ENCODE data around the gene BCL7A.
"Not testable (repeated sequence)": the region's sequence is repeated elsewhere in the genome, so short reads cannot be mapped to it uniquely, and the experiment has no call there.

BCL7A gene

DNA sequence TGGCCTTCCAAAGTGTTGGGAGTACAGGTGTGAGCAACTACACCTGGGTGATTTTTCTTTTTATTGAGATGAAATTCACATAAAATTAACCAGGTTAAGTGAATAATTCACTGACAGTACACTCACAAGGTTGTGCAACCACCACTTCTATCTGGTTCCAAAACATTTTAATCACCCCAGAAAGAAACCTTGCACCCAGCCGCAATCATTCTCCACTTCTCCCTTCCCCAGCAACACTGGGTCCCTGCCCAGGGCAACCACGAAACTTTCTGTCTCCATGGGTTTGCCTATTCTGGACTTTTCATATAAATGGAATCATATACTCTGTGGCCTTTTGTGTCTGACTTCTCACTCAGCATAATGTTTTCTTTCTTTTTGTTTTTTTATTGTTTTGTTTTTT is 30.6 kb downstream of the BCL7A start:
- DNase-seq (ENCODE audit: low read depth in 2 of 2), result no peak

DNA sequence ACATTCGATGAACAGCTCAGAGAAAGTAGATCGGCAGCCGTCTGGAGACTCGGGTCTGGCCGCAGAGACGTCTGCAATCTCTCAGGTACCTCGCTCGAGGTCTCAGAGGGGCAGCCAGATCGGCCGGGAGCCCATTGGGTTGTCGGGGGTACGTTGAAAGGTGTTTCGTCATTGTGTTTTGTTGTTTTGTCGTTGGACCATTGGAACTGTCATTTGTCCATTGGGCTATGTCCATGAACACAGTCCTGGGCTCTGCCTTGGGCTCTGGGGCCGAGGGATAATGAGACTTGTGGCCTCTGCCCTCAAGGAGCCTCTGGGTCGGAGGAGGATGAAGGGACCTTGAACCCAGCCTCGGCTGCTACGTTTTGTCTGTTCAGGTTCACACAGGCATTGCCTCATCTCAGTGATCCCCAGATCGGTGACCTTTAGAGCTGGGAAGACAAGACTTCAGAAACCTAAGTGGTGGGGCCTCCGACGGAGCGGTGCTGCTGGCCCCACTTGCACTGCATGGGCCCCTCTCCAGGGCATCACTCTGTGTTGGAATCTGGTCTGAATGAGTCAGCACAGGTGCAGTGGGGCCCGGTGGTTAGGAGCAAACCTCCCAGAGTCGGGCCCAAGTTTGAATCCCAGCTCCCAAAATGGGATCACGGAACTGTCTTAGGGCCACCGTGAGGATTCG is 33.3 kb downstream of the BCL7A start:
- no peak for DNase-seq (ENCODE audit: low read depth in 2 of 2)

DNA sequence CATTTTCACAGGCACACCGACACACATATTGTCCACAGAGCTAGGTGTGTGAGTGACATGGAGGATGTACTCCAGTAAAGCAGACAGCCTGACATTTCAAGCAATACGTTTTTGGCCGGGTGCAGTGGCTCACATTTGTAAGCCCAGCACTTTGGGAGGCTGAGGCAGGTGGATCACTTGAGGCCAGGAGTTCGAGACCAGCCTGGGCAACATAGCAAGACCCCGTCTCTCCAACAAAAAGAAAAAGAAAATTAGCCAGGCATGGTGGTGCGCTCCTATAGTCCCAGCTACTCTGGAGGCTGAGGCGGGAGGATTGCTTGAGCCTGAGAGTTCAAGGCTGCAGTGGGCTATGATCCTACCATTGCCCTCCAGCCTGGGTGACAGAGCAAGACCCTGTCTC is 34.7 kb downstream of the BCL7A start:
- DNase-seq (ENCODE audit: low read depth in 2 of 2), result not testable (repeated sequence)

DNA sequence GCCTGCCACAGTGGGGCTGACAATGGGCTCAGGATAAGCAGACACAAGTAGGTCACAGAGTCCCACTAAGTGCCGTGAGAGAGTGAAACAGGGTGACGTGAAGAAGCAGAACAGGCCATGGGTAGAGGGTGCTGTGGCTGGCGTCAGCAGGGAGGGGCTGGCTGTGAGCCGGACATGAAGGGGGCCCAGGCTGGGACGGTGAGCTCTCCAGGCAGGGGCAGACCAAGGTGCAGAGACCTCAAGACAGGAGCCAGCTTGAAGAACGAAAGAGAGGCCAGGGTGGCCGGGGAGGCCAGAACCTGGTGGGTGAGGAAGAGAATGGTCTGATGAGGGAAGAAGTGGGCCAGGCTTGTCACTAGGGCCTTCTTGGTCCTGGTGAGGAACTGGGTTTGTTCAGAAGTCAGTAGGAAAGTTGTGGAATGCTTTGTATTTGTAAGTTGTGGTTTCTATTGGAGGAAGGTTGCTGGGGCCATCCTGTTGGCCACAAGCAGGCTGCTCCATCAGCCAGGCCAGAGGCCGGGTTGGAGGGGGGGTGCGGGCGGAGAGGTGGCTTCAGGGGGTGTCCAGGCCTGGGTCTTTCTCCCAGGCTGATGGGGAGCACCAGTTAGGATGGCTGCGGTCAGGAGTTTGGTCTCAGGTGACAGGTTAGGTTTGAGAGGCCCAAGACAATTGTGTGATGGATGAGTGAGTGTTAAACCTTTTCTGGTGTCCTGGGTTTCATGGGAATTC is 35.5 kb downstream of the BCL7A start:
- DNase-seq (ENCODE audit: low read depth in 2 of 2), result no peak

DNA sequence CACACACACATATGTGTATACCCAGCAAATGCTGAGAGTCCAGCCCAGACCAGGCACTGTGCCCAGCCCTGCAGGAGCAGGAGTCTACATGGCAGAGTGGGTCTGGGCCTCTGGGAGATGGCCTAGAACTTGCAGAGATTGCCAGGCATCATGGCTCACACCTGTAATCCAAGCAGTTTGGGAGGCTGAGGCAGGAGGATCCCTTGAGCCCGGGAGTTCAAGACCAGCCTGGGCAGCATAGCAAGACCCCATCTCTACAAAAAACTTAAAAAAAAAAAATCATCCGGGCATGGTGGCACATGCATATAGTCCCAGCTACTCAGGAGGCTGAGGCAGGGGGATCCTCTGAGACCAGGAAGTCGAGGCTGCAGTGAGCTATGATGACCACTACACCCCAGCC is 36.1 kb downstream of the BCL7A start:
- DNase-seq (ENCODE audit: low read depth in 2 of 2), result no peak

DNA sequence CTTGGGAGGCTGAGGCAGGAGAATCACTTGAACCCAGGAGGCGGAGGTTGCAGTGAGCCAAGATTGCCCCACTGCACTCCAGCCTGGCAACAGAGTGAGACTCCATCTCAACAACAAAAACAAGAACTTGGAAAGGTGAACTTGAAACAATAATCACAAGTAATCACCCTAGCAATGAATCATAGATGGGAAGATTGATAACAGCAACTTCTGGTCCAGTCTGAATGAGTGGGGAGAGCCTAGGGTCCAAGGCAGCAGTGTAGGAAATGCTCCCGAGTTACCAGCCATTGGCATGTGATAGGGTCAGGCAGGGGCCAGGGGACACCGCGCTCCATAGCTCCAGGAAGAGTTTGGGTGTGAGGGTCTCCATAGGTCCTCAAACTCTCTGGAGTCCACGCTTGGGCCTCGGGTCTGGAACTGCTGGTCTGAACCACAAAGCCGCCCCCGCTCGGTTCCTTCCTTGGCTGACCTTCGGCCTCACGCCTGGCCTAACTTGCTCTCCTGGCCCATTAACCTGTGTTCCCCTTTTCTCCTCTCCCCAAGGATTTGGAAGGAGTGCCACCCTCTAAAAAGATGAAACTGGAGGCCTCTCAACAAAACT is 37.0 kb downstream of the BCL7A start:
- DNase-seq (ENCODE audit: low read depth in 2 of 2), result no peak

DNA sequence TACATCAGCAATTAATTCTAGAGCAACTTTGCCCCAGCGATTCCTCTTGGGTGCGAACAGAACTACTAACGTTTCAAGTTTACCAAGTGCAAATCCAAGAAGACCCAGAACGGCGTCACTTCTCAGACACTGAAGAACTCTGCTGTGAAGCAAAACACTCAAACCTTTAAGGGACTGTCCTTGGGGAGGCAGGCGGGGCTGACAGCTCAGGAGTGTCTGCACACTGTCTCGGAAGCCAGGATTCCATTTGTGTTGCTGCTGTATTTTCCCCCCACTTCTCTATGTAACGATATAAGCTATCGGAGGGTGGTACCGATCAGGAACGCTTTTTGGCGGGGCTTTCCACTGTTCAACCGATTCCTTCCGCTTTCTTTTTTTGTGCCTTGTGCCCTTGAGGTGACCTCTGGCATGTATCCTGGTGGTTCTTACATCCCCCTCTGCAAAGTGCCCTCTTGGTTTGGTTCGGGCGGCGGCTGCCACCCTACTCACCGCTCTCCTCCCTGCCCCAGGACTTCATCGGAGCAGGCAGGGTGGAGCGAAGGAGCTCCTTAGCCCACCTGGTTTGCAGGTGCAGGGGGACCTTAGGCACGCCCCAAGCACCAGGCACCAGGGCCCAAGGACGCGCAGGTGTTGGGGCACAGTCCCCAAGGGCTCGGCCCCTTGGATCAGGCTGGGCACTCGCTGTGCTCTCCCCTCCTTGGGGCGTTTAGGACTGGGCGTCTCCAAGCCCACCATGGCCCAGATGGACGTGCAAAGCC is 37.7 kb downstream of the BCL7A start:
- DNase-seq (ENCODE audit: low read depth in 2 of 2), result no peak

DNA sequence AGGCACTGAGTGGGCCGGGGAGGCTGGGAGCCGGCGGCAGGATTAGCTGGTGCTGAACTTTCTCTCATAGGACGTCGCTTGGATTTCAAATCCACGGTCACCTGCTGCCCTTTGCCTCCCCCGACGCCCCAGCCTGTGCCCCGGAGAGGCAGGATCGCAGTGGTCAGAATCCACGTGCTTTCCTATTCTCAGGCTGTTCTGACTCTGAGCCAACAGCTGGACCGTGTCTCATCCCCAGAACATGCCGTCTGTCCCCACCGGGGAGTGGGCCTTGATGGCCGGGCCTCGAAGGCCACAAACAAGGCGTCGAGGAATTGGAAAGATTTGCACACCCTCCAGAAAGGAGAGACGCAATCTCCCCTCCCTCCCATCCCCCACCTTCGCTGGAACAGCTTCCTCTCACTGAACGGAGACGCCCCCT is 38.4 kb downstream of the BCL7A start:
- DNase-seq (ENCODE audit: low read depth in 2 of 2), result no peak

DNA sequence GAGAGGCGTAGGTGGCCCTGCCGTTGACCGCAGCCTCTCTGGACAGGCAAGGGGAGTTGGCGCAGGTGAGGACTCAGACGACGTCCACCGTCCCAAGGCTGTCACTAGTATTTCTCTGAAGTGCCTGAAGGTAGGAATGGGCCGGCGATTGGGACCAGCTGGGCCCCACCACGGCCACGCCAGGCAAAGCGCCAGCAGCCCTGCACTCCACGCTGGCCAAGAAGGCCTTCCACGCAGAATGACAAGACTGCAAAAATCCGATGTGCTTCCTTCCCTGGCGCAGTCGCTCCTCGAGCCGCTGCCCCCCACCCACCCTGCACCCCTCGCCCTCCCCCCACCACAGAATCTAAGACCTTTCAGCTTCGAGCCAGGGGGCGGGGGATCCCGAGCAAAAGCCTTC is 39.6 kb downstream of the BCL7A start:
- DNase-seq (ENCODE audit: low read depth in 2 of 2), result no peak

DNA sequence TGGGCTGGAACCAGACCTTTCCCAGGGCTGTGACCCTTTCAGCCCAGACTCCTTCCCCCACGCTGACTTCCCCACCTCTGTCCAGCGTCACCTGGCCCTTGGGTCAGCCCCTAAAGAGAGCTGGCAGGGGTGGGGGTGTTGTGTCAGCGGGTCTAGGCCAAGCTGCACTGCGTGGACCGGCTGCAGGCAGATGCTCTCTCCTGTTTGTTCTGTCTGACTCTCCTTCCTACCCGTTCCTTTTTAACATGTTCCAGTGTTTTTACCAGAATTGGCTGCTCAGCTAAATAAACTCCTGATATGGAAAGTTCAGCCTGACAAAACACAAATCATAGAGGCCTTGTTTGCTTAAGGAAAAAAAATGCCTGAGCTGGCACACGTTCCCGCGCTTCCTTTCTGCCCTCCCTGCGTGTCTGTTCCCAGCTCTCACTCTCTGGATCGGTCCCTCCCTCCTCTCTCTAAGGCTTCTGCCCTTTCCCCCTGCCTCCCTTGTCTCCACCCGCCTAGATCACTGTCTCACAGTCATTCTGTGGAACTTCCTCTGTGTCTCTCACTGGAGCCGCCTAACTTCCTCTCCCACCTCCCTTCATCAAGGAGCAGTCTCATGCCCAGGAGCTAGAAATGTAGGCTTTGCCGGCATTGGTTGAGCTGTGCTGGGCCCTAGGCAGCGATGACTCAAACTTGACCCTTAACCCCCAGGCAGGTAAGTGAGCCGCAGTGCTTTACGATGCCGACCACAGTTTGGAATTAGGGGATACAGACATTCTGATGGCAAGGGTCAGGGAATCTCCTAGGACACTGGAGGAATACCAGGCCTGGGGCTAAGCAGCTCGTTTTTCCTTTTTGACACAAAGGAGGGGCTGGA is 41.4 kb downstream of the BCL7A start:
- DNase-seq (ENCODE audit: low read depth in 2 of 2), result no peak

DNA sequence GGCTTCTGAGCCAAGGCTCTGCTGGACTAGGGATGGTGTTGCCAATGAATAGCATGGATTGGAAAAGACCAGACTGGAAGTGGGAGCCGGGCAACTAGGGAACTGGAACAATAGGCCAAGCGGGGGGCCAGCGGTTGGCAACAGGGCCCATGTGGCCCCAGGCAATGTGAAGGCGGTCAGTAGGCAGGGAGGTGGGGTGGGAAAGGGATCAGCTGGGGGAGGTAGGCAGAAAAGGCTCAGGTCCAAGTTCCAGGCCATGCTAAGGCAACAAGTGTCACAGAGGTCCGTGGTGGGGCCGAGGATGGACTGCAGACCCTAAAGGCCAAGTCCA is 42.0 kb downstream of the BCL7A start:
- no peak for DNase-seq (ENCODE audit: low read depth in 2 of 2)

DNA sequence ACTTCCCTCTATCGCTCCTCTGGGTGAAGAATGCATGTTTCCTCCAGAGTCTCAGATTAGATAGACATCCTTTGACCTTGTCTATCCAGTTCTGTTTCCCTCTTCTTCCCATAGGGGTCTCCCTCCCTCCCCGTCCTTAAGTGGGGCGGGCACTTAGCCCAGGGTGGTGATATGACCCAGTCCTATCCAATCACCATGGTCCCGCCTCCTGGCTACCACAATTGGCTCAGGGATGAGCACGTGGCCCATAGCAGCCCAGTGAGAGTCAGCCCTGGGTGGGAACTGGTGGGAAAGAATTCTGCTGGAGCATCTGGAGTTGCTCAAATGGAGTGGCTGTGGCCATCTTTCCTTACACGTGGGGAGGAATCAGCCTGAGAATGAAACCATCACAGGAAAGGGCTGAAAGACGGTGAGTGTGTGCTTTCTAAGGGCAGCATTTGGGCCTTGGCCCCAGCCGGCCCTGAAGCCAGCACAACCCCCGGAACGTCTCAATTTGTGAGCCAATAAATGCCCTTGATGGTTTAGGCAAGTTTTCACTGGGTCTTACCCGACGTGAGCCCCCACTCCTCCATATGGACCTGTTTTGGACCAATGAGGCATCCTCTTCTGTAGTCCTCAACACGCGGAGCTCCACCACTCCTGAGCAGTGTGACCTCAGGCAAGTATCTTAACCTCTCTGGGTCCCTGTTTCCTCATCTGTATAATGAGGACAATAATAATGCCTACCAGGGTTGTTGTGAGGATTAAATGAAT is 42.5 kb downstream of the BCL7A start:
- DNase-seq (ENCODE audit: low read depth in 2 of 2), result no peak

DNA sequence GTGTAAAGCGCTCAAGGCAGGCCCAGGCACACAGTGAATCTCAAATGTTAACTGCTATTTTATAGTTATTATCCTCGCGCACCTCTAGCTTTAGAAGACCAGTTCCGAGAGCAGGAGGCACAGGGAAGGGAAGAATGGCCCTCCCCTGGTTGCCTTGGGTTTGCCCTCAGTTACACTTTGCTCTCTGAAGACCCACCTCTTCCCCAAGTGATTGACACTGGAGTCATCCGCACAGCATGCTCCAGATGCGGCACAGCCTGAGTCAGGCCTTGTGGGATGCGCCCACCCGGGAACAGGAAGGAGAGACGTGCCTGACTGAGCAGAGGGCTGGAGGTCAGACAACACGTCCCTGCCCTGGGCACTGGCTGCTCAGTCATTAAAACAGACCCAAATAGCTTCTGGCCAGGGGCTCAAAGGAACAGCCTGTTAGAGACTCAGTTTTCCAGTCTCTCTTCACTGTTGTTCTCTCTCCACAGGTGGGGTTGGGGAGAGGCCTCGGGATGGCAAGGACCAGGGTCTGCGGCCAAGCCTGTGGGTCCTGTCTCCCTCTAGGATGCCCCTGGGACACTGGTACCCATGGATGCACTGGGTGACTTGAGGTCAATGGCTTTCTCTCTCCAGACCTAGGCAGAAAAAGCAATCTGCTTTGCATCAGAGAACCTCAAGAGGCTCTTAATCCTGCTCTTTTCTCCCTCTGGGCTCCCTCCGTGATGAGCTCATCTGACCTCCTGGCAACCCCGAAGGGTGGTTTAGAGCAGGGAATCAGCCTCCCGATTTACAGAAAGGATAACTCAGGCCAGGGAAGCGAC is 43.3 kb downstream of the BCL7A start:
- DNase-seq (ENCODE audit: low read depth in 2 of 2), result no peak

DNA sequence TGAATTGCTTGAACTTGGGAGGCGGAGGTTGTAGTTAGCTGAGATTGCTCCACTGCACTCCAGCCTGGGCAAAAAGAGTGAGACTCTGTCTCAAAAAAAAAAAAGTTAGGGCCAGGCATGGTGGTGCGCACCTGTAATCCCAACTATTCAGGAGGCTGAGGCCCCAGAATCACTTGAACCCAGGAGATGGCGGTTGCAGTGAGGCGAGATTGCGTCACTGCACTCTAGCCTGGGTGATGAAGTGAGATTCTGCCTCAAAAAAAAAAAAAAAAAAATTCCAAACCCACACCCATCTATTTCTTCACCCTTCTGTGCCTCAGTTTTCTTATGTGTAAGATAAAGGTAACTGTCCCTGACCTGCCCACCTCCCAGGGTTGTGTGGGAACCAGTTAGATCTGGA is 45.9 kb downstream of the BCL7A start:
- DNase-seq (ENCODE audit: low read depth in 2 of 2), result no peak

DNA sequence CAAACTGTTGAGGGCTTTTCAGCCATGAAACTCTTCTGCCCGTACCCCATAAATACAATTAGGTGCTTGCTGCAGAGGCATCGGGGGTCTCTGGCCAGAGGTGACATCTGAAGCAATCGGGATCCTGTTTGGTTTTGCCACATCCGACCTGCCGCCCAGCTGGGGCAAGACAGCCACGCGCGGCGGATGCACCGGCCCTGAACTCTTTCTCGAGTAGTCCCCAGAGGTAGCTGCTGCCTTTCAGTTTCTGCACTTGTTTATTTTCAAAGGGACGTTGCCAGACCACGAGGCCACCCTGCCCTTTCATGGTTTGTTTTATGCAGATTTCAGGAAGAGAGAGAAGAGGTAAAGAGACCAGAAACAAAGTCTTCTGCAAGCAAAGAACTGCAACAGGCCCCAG is 46.3 kb downstream of the BCL7A start:
- DNase-seq (ENCODE audit: low read depth in 2 of 2), result no peak

DNA sequence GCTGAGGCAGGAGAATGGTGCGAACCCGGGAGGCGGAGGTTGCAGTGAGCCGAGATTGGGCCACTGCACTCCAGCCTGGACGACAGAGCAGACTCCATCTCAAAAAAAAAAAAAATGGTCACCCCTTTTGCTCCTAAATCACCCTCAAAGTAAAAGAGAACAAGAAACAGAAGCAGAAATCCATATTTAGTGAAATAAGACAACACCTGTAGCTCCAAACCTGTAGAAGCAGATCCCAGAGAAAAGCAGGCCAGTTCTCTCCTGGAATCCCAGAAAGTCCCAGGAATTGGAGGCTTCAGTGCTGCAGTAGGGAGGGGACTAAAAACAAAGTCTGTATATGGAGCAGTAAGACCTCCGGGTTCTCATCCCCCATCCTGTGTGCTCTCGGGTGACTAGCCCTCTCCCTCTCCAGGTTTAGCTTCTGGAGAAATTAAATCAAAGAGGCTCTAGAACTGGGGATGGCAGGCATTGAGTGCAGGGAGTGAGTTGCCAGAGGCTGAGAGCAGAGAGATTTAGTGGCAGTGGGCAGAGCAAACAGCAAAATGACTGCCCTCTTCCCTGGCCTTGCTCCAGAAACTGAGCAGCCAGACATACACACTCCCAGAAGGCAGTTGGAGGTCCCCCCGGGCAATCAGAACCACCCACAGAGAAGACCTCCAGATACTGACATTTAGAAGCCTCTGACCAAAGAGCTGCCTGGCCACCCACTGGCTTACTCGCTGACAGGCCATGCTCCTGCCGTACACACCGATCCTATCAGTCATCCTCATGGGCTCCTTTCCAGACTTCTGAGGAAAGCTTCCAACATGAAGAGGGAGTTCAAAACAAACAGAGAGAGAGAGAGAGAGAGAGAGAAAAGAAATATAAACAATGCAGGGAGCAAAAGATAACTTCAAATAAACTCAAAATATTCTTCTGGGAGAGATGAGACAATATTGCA is 50.6 kb downstream of the BCL7A start:
- no peak for DNase-seq (ENCODE audit: low read depth in 2 of 2)

DNA sequence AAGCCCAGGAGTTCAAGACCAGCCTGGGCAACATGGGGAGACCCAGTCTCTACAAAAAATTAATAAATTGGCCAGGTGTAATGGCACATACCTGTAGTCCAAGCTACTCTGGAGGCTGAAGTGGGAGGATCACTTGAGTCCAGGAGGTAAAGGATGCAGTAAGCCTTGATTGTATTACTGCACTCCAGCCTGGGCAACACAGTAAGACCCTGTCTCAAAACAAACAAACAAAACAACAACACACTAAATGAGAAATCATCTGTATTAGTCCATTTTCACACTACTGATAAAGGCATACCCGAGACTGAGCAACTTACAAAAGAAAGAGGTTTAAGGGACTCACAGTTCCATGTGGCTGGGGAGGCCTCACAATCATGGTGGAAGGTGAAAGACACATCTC is 52.1 kb downstream of the BCL7A start:
- DNase-seq (ENCODE audit: low read depth in 2 of 2), result no peak

DNA sequence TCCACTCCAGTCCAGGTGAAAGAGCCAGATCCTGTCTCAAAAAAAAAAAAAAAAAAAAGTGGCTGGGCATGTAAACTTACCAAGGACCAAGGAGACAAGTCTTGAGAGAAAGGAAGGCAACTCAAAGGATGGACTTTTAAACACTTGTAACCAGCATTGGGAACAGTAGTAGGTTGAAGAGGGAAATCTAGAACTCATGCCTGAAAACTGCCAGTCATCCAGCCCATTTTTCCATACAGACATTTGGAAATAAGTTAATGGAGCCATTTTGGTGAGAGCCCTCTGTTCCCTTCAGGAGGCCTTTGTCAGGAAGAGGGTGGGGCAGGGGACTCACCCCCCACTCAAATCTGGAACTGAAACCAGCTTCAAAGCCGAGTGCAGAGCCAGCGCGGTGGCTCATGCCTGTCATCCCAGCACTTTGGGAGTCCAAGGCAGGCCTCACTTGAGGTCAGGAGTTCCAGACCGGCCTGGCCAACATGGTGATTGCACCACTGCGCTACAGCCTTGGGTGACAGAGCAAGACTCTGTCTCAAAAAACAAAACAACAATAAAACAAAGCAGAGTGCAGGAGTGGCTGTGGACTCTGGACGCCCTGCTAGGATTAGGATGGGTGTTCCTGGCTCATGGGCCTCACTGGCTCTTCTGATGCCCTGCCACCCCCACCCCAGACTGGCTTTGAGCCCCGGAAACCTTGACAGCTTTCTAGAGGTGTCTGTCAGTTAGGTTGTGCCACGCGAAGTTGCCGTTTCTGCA is 55.2 kb downstream of the BCL7A start:
- DNase-seq (ENCODE audit: low read depth in 2 of 2), result no peak

Data from stimulated activated CD4-positive, alpha-beta T cell treated with anti-CD3 and anti-CD28 coated beads, Interleukin-15, amount 100 ng/mL, for 48 hours (primary cell).